Trophoblast cell (in vitro differentiated cells and primary cell): ENCODE data around the gene VASN.

Source experiments
- DNase-seq, 2 donors: peaks; one replicate each; pipeline ENCODE4 v3.0.0-alpha.2; 2016
- H2AFZ ChIP-seq: 2 replicates; pipeline ENCODE4 v1.6.1; 2013; ENCODE audit warnings: low read length, moderate library complexity, mild to moderate bottlenecking; ENCODE audit not compliant: insufficient read depth, poor library complexity
- H2AK5ac ChIP-seq: 2 replicates; pipeline ENCODE4 v1.6.1; 2013; ENCODE audit warnings: mild to moderate bottlenecking, low read length
- H2BK120ac ChIP-seq: 2 replicates; pipeline ENCODE4 v1.6.1; 2013; ENCODE audit warnings: low read length, mild to moderate bottlenecking, moderate library complexity; ENCODE audit not compliant: insufficient read depth, poor library complexity
- H2BK12ac ChIP-seq: 2 replicates; pipeline ENCODE4 v1.6.1; 2013; ENCODE audit warnings: mild to moderate bottlenecking, low read length, moderate library complexity
- H2BK5ac ChIP-seq: 2 replicates; pipeline ENCODE4 v1.6.1; 2013; ENCODE audit warnings: low read length, low read depth, moderate library complexity, mild to moderate bottlenecking; ENCODE audit not compliant: poor library complexity
- H3K14ac ChIP-seq: 2 replicates; pipeline ENCODE4 v1.6.1; 2013; ENCODE audit warnings: mild to moderate bottlenecking, low read length
- H3K18ac ChIP-seq: 2 replicates; pipeline ENCODE4 v1.6.1; 2013; ENCODE audit warnings: mild to moderate bottlenecking, low read length
- H3K23ac ChIP-seq: 2 replicates; pipeline ENCODE4 v1.6.1; 2013; ENCODE audit warnings: low read length
- H3K27ac ChIP-seq: 2 replicates; pipeline ENCODE4 v1.5.1; 2013; ENCODE audit warnings: low read depth, mild to moderate bottlenecking, inconsistent platforms, low read length, moderate library complexity
- H3K27me3 ChIP-seq: 2 replicates; pipeline ENCODE4 v1.6.1; 2013; ENCODE audit warnings: inconsistent platforms, mild to moderate bottlenecking, low read length, moderate library complexity; ENCODE audit not compliant: insufficient read depth
- H3K36me3 ChIP-seq, 2 experiments: 1 replicate in 1 of 2; 2 replicates in 1 of 2; pipeline ENCODE4 v1.6.1; 2013; ENCODE audit warnings: low read length in 2 of 2, mild to moderate bottlenecking in 2 of 2, moderate library complexity in 1 of 2; ENCODE audit not compliant: insufficient read depth in 2 of 2, control insufficient read depth in 1 of 2
- H3K4ac ChIP-seq: 2 replicates; pipeline ENCODE4 v1.6.1; 2013; ENCODE audit warnings: low read depth, mild to moderate bottlenecking, low read length, moderate library complexity
- H3K4me1 ChIP-seq, 2 experiments: 1 replicate in 1 of 2; 2 replicates in 1 of 2; pipeline ENCODE4 v1.6.1; 2013; ENCODE audit warnings: low read length in 2 of 2, mild to moderate bottlenecking in 2 of 2, moderate library complexity in 1 of 2; ENCODE audit not compliant: insufficient read depth in 2 of 2, control insufficient read depth in 1 of 2
- H3K4me2 ChIP-seq: 2 replicates; pipeline ENCODE4 v1.6.1; 2013; ENCODE audit warnings: inconsistent platforms, mild to moderate bottlenecking, low read length, moderate library complexity
- H3K4me3 ChIP-seq: 2 replicates; pipeline ENCODE4 v1.5.1; 2013; ENCODE audit warnings: mild to moderate bottlenecking, low read depth, low read length, inconsistent platforms
- H3K79me1 ChIP-seq: one replicate; pipeline ENCODE4 v1.6.1; 2013; ENCODE audit warnings: low read length
- H3K79me2 ChIP-seq: 2 replicates; pipeline ENCODE4 v1.6.1; 2013; ENCODE audit warnings: low read length, mild to moderate bottlenecking; ENCODE audit not compliant: control insufficient read depth, insufficient read depth, poor library complexity
- H3K9ac ChIP-seq: 2 replicates; pipeline ENCODE4 v1.6.1; 2013; ENCODE audit warnings: mild to moderate bottlenecking, low read length
- H3K9me3 ChIP-seq: 2 replicates; pipeline ENCODE4 v1.6.1; 2013; ENCODE audit warnings: low read depth, mild to moderate bottlenecking, control low read depth, inconsistent platforms, low read length; ENCODE audit not compliant: insufficient read depth
- H4K12ac ChIP-seq: 2 replicates; pipeline ENCODE4 v1.6.1; 2013; ENCODE audit warnings: low read depth, mild to moderate bottlenecking, low read length, moderate library complexity
- H4K8ac ChIP-seq: 2 replicates; pipeline ENCODE4 v1.6.1; 2013; ENCODE audit warnings: low read depth, mild to moderate bottlenecking, low read length, moderate library complexity
- H4K91ac ChIP-seq: one replicate; pipeline ENCODE4 v1.6.1; 2013; ENCODE audit warnings: low read depth, mild to moderate bottlenecking, low read length, moderate library complexity
- WGBS: extraction: QIAGEN DNeasy Blood & Tissue Kit; methylation state at CpG from one replicate; pipeline ENCODE4 v1.1.7; 2013; ENCODE audit warnings: missing lambda C conversion rate; ENCODE audit not compliant: insufficient read length, insufficient coverage; ENCODE audit errors: extremely low coverage; 5-methylcytosine and 5-hydroxymethylcytosine counted together

Gene VASN

DNA sequence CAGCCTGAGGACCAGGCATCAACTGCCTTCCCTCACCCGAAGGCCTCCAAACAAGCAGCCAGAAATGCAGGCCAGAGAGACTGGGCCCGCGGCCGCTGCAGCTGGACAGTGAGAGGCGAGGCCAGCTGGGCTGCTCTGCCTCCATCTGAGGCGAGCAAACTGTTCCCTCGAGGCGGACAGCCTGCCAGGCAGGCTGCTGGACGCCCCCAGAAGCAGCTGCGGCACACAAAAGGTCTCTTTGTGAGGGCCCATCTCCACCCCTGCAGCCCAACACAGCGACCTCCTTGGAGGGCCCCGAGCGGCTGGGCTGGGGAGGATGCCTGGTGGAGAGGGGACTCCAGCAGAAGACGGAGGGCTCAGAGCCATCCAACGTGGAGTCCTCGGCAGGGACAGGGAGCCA, 40.0 kb downstream of the VASN start:
- Histone ChIP-seq H3K79me1 (peaks cover 4% of the 10 kb centered on the region), H2AFZ (no peak overlapping the region), H3K27ac (no peak overlapping the region), H4K12ac (no peak overlapping the region), H3K18ac (no peak overlapping the region), H3K4me3 (no peak overlapping the region), H2AK5ac (no peak overlapping the region), H4K8ac (no peak overlapping the region), H2BK12ac (no peak overlapping the region), H3K4me1 (peaks cover 0 to 3% of the 10 kb centered on the region in 2 experiments), H3K9me3 (no peaks in the 10 kb centered on the region), H3K23ac (no peak overlapping the region), H3K14ac (no peak overlapping the region), H3K4me2 (no peak overlapping the region), H4K91ac (no peak overlapping the region), H3K79me2 (peaks cover 4% of the 10 kb centered on the region), H3K4ac (no peak overlapping the region), H2BK120ac (no peak overlapping the region), H2BK5ac (no peak overlapping the region), H3K27me3 (no peaks in the 10 kb centered on the region), H3K9ac (no peak overlapping the region), H3K36me3 (peaks cover 24 to 25% of the 10 kb centered on the region in 2 experiments)
- WGBS = no CpG with 5 or more reads among the region's 16 CpGs
- no peak for DNase-seq

DNA sequence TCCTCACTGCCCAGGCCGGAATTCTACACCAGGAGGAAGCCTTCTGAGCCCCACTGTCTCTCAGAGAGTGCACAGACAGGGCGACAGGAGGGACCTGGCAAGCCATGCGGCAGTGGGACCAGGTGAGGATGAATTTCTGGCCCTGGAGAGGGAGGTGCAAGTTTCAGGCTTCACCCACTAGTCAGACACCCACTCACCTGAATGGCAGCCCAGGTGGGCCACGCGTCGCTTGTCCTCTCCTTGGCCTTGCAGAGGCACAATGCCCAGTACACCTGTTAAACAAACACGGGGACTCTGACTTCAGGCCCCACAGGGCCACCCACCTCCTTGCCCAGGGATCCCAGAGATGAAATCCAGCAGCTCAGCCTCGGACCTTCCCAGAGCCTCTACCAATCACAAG, 40.5 kb downstream of the VASN start:
- Histone ChIP-seq H2AK5ac (no peak overlapping the region), H3K4me3 (no peak overlapping the region), H3K4me2 (no peak overlapping the region), H3K27me3 (no peaks in the 10 kb centered on the region), H3K18ac (no peak overlapping the region), H4K8ac (no peak overlapping the region), H3K4ac (no peak overlapping the region), H2BK5ac (no peak overlapping the region), H2AFZ (no peak overlapping the region), H4K91ac (no peak overlapping the region), H2BK12ac (no peak overlapping the region), H3K4me1 (peaks cover 0 to 3% of the 10 kb centered on the region in 2 experiments), H3K23ac (no peak overlapping the region), H3K36me3 (peaks cover 24 to 25% of the 10 kb centered on the region in 2 experiments), H4K12ac (no peak overlapping the region), H3K79me1 (peaks cover 4% of the 10 kb centered on the region), H3K9me3 (no peaks in the 10 kb centered on the region), H3K9ac (no peak overlapping the region), H2BK120ac (no peak overlapping the region), H3K14ac (no peak overlapping the region), H3K27ac (no peak overlapping the region), H3K79me2 (peaks cover 4% of the 10 kb centered on the region)
- WGBS = no CpG with 5 or more reads among the region's 8 CpGs
- no peak for DNase-seq

DNA sequence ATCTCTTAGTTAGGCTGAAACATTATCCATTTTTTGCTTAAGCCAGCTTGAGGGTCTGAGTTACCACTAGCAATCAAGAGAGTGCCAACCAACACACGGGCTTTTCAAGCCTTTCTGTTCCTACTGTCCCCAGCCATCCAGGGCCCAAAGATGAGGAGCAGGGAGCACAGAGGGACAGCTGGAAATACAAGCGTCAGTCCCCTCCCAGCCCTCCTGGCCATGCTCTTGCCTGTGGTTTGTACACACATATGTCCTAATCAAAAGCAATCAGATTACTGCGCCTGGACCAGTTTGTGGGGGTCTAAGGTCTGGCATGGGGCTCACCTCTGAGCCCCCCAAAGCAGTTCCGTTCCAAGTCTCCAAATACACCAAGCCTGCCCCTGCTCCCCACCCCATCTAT, 41.2 kb downstream of the VASN start:
- Histone ChIP-seq H3K4me3 (no peak overlapping the region), H3K4me1 (peaks cover 0 to 3% of the 10 kb centered on the region in 2 experiments)

DNA sequence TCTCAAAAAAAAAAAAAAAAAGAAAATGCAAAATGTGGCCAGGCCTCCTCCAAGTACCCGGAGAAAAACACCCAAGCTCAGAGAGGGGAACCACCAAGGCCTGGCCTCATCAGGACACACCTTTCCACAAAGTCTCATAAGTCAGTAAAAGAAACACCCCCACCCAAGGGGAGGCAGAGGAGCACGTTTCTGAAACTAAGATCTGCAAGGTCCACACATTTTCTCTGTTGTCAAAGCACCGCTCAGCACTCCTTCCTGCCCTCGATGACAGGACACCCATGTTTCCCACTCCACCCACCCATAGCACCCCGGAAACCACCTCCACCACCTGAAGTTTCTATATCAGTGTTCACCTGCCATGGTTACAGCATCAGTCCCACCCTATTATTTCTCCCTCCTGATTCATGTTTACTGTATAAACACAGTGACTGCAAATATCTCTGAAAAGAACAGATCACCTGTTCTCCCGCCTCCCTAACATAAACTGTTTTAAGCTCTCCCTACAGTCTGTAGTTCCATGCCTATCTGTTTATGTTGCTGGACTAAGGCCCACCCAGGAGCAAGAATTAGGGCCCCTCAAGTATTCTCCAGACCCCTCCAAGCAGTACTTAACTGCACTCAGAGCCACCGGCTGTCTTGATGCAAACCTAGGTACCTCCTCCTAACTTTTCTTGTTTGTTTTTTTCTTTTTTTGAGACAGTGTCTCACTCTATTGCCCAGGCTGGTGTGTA, 42.7 kb downstream of the VASN start:
- WGBS = no CpG with 5 or more reads among the region's 7 CpGs
- no peak overlapping the region for H3K4me2 ChIP-seq
- no peak overlapping the region for H3K18ac ChIP-seq

More for the DNA sequence above, 41.2 kb downstream of the VASN start:
- Histone ChIP-seq H3K4me2 (no peak overlapping the region), H3K79me1 (peaks cover 4% of the 10 kb centered on the region), H3K14ac (no peak overlapping the region), H4K8ac (no peak overlapping the region), H2BK12ac (no peak overlapping the region), H3K79me2 (peaks cover 4% of the 10 kb centered on the region), H2BK5ac (no peak overlapping the region), H3K4ac (no peak overlapping the region), H3K27ac (no peak overlapping the region), H4K12ac (no peak overlapping the region), H3K27me3 (no peaks in the 10 kb centered on the region), H3K36me3 (peaks cover 18 to 19% of the 10 kb centered on the region in 2 experiments), H4K91ac (no peak overlapping the region), H2AFZ (no peak overlapping the region), H3K9ac (no peak overlapping the region), H2AK5ac (no peak overlapping the region), H3K18ac (no peak overlapping the region), H2BK120ac (no peak overlapping the region), H3K23ac (no peak overlapping the region), H3K9me3 (no peaks in the 10 kb centered on the region)
- no peak for DNase-seq
- WGBS = no CpG with 5 or more reads among the region's 4 CpGs

More for the DNA sequence above, 42.7 kb downstream of the VASN start:
- Histone ChIP-seq H3K36me3 (peaks cover 11 to 14% of the 10 kb centered on the region in 2 experiments), H3K79me2 (peaks cover 4% of the 10 kb centered on the region), H4K8ac (no peak overlapping the region), H3K9me3 (no peaks in the 10 kb centered on the region), H3K27me3 (no peaks in the 10 kb centered on the region), H4K12ac (no peak overlapping the region), H2BK5ac (no peak overlapping the region), H2AK5ac (no peak overlapping the region), H4K91ac (no peak overlapping the region), H3K4me3 (no peak overlapping the region), H3K27ac (no peak overlapping the region), H3K79me1 (peaks cover 4% of the 10 kb centered on the region), H2AFZ (no peak overlapping the region), H3K9ac (no peak overlapping the region), H2BK12ac (no peak overlapping the region), H3K4me1 (peaks cover 0 to 3% of the 10 kb centered on the region in 2 experiments), H3K14ac (no peak overlapping the region), H3K23ac (no peak overlapping the region), H2BK120ac (no peak overlapping the region), H3K4ac (no peak overlapping the region)
- DNase-seq = no peak
